ENCODE data around the gene KCNIP2.

Gene KCNIP2

GRCh38 chr10:101843032-101844021 lies at the start of gene KCNIP2:
Gene KCNIP2, minus strand, starts transcription at chr10:101843800. Its CDS starts 232 bp downstream, at chr10:101843568.
- peak; percentile 67 for DNase-seq (ENCODE audit: low spot score)

- no peak for DNase-seq (ENCODE audit: low spot score)
These were observed 49.3 kb upstream of the KCNIP2 start for GRCh38 chr10:101892782-101893391.

- peak; percentile 78 for DNase-seq (ENCODE audit: low spot score)
These were observed 45.9 kb upstream of the KCNIP2 start for GRCh38 chr10:101889256-101890210.

GRCh38 chr10:101888251-101888949 lies 44.8 kb upstream of the KCNIP2 start:
- DNase-seq (ENCODE audit: low spot score) = peak; percentile 56

GRCh38 chr10:101887775-101888174 lies 44.2 kb upstream of the KCNIP2 start:
- no peak for DNase-seq (ENCODE audit: low spot score)

- DNase-seq (ENCODE audit: low spot score) = no peak
These were observed 43.1 kb upstream of the KCNIP2 start for GRCh38 chr10:101886521-101887312.

GRCh38 chr10:101881036-101881774 lies 37.6 kb upstream of the KCNIP2 start:
- no peak for DNase-seq (ENCODE audit: low spot score)

GRCh38 chr10:101880232-101880573 lies 36.6 kb upstream of the KCNIP2 start:
- no peak for DNase-seq (ENCODE audit: low spot score)

GRCh38 chr10:101879456-101880231 lies 36.0 kb upstream of the KCNIP2 start:
- DNase-seq (ENCODE audit: low spot score) = peak; percentile 70

GRCh38 chr10:101878869-101879268 lies 35.3 kb upstream of the KCNIP2 start:
- DNase-seq (ENCODE audit: low spot score) = no peak

GRCh38 chr10:101875068-101875688 lies 31.6 kb upstream of the KCNIP2 start:
- no peak for DNase-seq (ENCODE audit: low spot score)

- DNase-seq (ENCODE audit: low spot score) = no peak
These were observed 30.7 kb upstream of the KCNIP2 start for GRCh38 chr10:101874252-101874651.

- no peak for DNase-seq (ENCODE audit: low spot score)
These were observed 24.3 kb upstream of the KCNIP2 start for GRCh38 chr10:101867931-101868330.

- DNase-seq (ENCODE audit: low spot score) = no peak
These were observed 15.9 kb upstream of the KCNIP2 start for GRCh38 chr10:101859530-101859929.

GRCh38 chr10:101858723-101859500 lies 15.3 kb upstream of the KCNIP2 start:
- DNase-seq (ENCODE audit: low spot score) = no peak

GRCh38 chr10:101857802-101858476 lies 14.3 kb upstream of the KCNIP2 start:
- DNase-seq (ENCODE audit: low spot score) = no peak

GRCh38 chr10:101856626-101857025 lies 13.0 kb upstream of the KCNIP2 start:
- DNase-seq (ENCODE audit: low spot score) = no peak

Measured in Ammon's horn (tissue), 1 donor.